Measurements from ENCODE around the gene CACNA2D1.

GRCh38 chr7:82339958-82340357 lies 103.6 kb downstream of the CACNA2D1 start:
- no peak for TF ChIP-seq TEAD4 (IDR thresholded peaks at IDR 0.05)
- no peak for TF ChIP-seq NFIC (IDR thresholded peaks at IDR 0.05)
- no peak for TF ChIP-seq MAX (IDR thresholded peaks at IDR 0.05)
- no peak for TF ChIP-seq TAF1 (IDR thresholded peaks at IDR 0.05; ENCODE audit: low read depth)
- no peak for TF ChIP-seq REST (IDR thresholded peaks at IDR 0.05; ENCODE audit: low read depth)

Measured in Ishikawa (cell line).